Raji (cell line): ENCODE data around the gene ATAD3B.

Experiments
- POLR2A ChIP-seq: IDR thresholded peaks from 2 replicates; pipeline ENCODE4 v1.6.1; 2011; ENCODE audit warnings: low read depth, low read length, control low read depth; ENCODE audit not compliant: insufficient read depth

Gene ATAD3B

GRCh38 chr1:1537626-1538250, 66.2 kb downstream of the ATAD3B start:
- TF ChIP-seq POLR2A = no peak

GRCh38 chr1:1538334-1538733, 66.8 kb downstream of the ATAD3B start:
- TF ChIP-seq POLR2A = no peak

- no peak for TF ChIP-seq POLR2A
Observed at GRCh38 chr1:1538989-1539309, 67.4 kb downstream of the ATAD3B start.

GRCh38 chr1:1539310-1540089, 67.9 kb downstream of the ATAD3B start:
- no peak for TF ChIP-seq POLR2A

GRCh38 chr1:1540090-1540817, 68.7 kb downstream of the ATAD3B start, which contains the start of gene TMEM240:
TSS of gene TMEM240 (minus strand) at chr1:1540624. CDS start at chr1:1540346, 278 bp downstream.
- TF ChIP-seq POLR2A = no peak

GRCh38 chr1:1540818-1541628, 69.5 kb downstream of the ATAD3B start:
- no peak for TF ChIP-seq POLR2A

GRCh38 chr1:1541956-1542765, 70.6 kb downstream of the ATAD3B start:
- no peak for TF ChIP-seq POLR2A

GRCh38 chr1:1542766-1543705, 71.5 kb downstream of the ATAD3B start:
- no peak for TF ChIP-seq POLR2A

GRCh38 chr1:1543706-1544099, 72.1 kb downstream of the ATAD3B start:
- TF ChIP-seq POLR2A = no peak

- no peak for TF ChIP-seq POLR2A
Observed at GRCh38 chr1:1544544-1544943, 73.0 kb downstream of the ATAD3B start.
